Kidney (tissue), 14 donors: ENCODE measurements around the gene HSPA4. TPM values are rescaled to one million over a fixed set of nuclear protein-coding genes. Genes with fewer than 3 reads are reported as not detected.
A peak's percentile ranks its signal among the peaks of the same experiment; 100 is the strongest.

ENCODE experiments used
- DNase-seq, 5 donors: peaks; one replicate each; pipeline ENCODE4 v3.0.0-alpha.2; 2013 to 2020
- FAIRE-seq: peaks from 2 replicates; lab custom pipeline; 2012; peaks lifted over from hg19 to GRCh38; lab: Jason Lieb, UNC
- H3K27ac ChIP-seq, 2 donors: one replicate each; pipeline ENCODE4 v1.7.0; 2013; ENCODE audit warnings: low read depth in 2 of 2, low read length in 2 of 2, inconsistent platforms in 1 of 2
- H3K27me3 ChIP-seq: one replicate; pipeline ENCODE4 v1.7.1; 2013; ENCODE audit warnings: low read length, inconsistent platforms; ENCODE audit not compliant: control insufficient read depth, insufficient read depth
- H3K36me3 ChIP-seq, 3 donors: one replicate each; pipeline versions ENCODE4 v1.7.0 to v1.7.1; 2013; ENCODE audit warnings: low read length in 3 of 3, control low read depth in 1 of 3, inconsistent platforms in 1 of 3; ENCODE audit not compliant: insufficient read depth in 3 of 3, control insufficient read depth in 2 of 3
- H3K4me1 ChIP-seq, 3 donors: one replicate each; pipeline versions ENCODE4 v1.7.0 to v1.7.1; 2013; ENCODE audit warnings: low read length in 3 of 3, inconsistent platforms in 1 of 3, low read depth in 1 of 3; ENCODE audit not compliant: control insufficient read depth in 2 of 3, insufficient read depth in 2 of 3
- H3K4me3 ChIP-seq, 3 donors: one replicate each; pipeline versions ENCODE4 v1.7.0 to v1.8.1; 2013; ENCODE audit warnings: low read length in 3 of 3, control low read depth in 1 of 3, inconsistent platforms in 1 of 3
- H3K9ac ChIP-seq, 3 donors: one replicate each; pipeline versions ENCODE4 v1.7.0 to v1.7.1; 2013; ENCODE audit warnings: low read length in 3 of 3, control low read depth in 1 of 3, inconsistent platforms in 1 of 3
- H3K9me3 ChIP-seq, 3 donors: one replicate each; pipeline versions ENCODE4 v1.7.0 to v1.7.1; 2013; ENCODE audit warnings: low read length in 3 of 3, control low read depth in 1 of 3, inconsistent platforms in 1 of 3; ENCODE audit not compliant: control insufficient read depth in 2 of 3, insufficient read depth in 1 of 3
- CTCF ChIP-seq: IDR thresholded peaks from 3 replicates; pipeline ENCODE4 v1.5.1; 2012; ENCODE audit warnings: mild to moderate bottlenecking, moderate library complexity, borderline replicate concordance; ENCODE audit not compliant: insufficient read depth; ENCODE audit errors: extremely low read depth
- intact Hi-C: fragments of 100-400 bp; cut with DNase I; formaldehyde crosslinking; loops from one replicate; pipeline ENCODE4 v1.11.1; 2022
- polyA plus RNA-seq: library from polyadenylated mRNA; stranded (reverse); fragments of 350-450 nt; fragmentation: Illumina TruSeq; extraction: RNeasy Lipid Tissue Mini Kit (QIAGEN cat#74804); gene quantifications from one replicate; pipeline ENCODE4 v1.2.3, GENCODE V29; 2014; ENCODE audit warnings: low read depth, low replicate concordance; ENCODE audit not compliant: insufficient read depth
- total RNA-seq: library from RNA; stranded (reverse); fragmentation: NEBNext Ultra II Directional; extraction: Animal tissue kit (Norgen Biotek cat#: 25700); gene quantifications from one replicate; pipeline ENCODE4 v1.2.1, GENCODE V29; 2021
- donor health status: control.
- donor health status: control.
- donor health status: control.
- donor health status: control.
- donor health status: control.
- donor health status: DM: yes; HTN: yes; CAD: no.
- donor health status: Normal renal cell carcinoma (clear cell type).

Gene HSPA4
- total and polyA plus RNA-seq, 2 donors from 2014 or later = 79.7 to 81.5 TPM

GRCh38 chr5:133144245-133144981 is 92.6 kb downstream of the HSPA4 start:
- Histone ChIP-seq H3K4me3 (no peak overlapping the region), H3K36me3 (no peaks in the 10 kb centered on the region), H3K4me1 (no peaks in the 10 kb centered on the region), H3K9ac (no peak overlapping the region), H3K27ac (no peak overlapping the region), H3K9me3 (no peaks in the 10 kb centered on the region), H3K27me3 (no peaks in the 10 kb centered on the region)
- intact Hi-C loops = no loop called here
- FAIRE-seq (no peak), DNase-seq (no peak)
- no peak for TF ChIP-seq CTCF

GRCh38 chr5:133145436-133146170 is 93.8 kb downstream of the HSPA4 start:
- no peaks in the 10 kb centered on the region for H3K9me3 ChIP-seq
- H3K4me1 ChIP-seq = no peaks in the 10 kb centered on the region
- DNase-seq (no peak), FAIRE-seq (no peak)
- no peak overlapping the region for H3K4me3 ChIP-seq
- no peaks in the 10 kb centered on the region for H3K27me3 ChIP-seq
- H3K36me3 ChIP-seq = no peaks in the 10 kb centered on the region
- no peak overlapping the region for H3K9ac ChIP-seq
- no peak overlapping the region for H3K27ac ChIP-seq
- intact Hi-C loops = no loop called here
- no peak for TF ChIP-seq CTCF

GRCh38 chr5:133147411-133147810 is 95.6 kb downstream of the HSPA4 start:
- peak in 2 of 5 donors; percentile 29 to 74 for DNase-seq
- no peak overlapping the region for H3K27ac ChIP-seq
- intact Hi-C loops = no loop called here
- no peak for FAIRE-seq
- H3K27me3 ChIP-seq = no peaks in the 10 kb centered on the region
- no peaks in the 10 kb centered on the region for H3K4me1 ChIP-seq
- no peak overlapping the region for H3K9ac ChIP-seq
- H3K36me3 ChIP-seq = no peaks in the 10 kb centered on the region
- H3K9me3 ChIP-seq = no peaks in the 10 kb centered on the region
- no peak for TF ChIP-seq CTCF
- H3K4me3 ChIP-seq = no peak overlapping the region
